SK-N-DZ (cell line): ENCODE data around the gene BTRC.

Experiments
- DNase-seq: peaks from one replicate; pipeline ENCODE4 v3.0.0-alpha.2; 2015; ENCODE audit warnings: low spot score

The BTRC gene

GRCh38 chr10:101482568-101482967 lies 128.6 kb downstream of the BTRC start:
- no peak for DNase-seq

GRCh38 chr10:101484175-101484745 lies 130.3 kb downstream of the BTRC start:
- DNase-seq: no peak

- no peak for DNase-seq
Measured at GRCh38 chr10:101485207-101485606, 131.2 kb downstream of the BTRC start.

GRCh38 chr10:101485681-101486554 lies 132.0 kb downstream of the BTRC start:
- peak; percentile 87 for DNase-seq

GRCh38 chr10:101487399-101487798 lies 133.4 kb downstream of the BTRC start:
- DNase-seq: no peak

GRCh38 chr10:101489355-101489754 lies 135.4 kb downstream of the BTRC start:
- no peak for DNase-seq

- no peak for DNase-seq
Measured at GRCh38 chr10:101490026-101490425, 136.1 kb downstream of the BTRC start.

- no peak for DNase-seq
Measured at GRCh38 chr10:101492205-101492604, 138.2 kb downstream of the BTRC start.

GRCh38 chr10:101492814-101493213 lies 138.8 kb downstream of the BTRC start:
- DNase-seq: no peak

GRCh38 chr10:101493249-101493648 lies 139.3 kb downstream of the BTRC start:
- DNase-seq: no peak

- no peak for DNase-seq
Measured at GRCh38 chr10:101493782-101494281, 139.9 kb downstream of the BTRC start.

GRCh38 chr10:101494650-101495049 lies 140.7 kb downstream of the BTRC start:
- DNase-seq: no peak

- peak; percentile 41 for DNase-seq
Measured at GRCh38 chr10:101495324-101495925, 141.5 kb downstream of the BTRC start.

GRCh38 chr10:101504438-101504837 lies 150.5 kb downstream of the BTRC start:
- no peak for DNase-seq

GRCh38 chr10:101506829-101507661 lies 153.1 kb downstream of the BTRC start:
- no peak for DNase-seq

- no peak for DNase-seq
Measured at GRCh38 chr10:101507828-101508227, 153.9 kb downstream of the BTRC start.

- no peak for DNase-seq
Measured at GRCh38 chr10:101511938-101512337, 158.0 kb downstream of the BTRC start.

- no peak for DNase-seq
Measured at GRCh38 chr10:101512738-101513137, 158.8 kb downstream of the BTRC start.

GRCh38 chr10:101513733-101514132 lies 159.8 kb downstream of the BTRC start:
- DNase-seq: no peak

- DNase-seq: no peak
Measured at GRCh38 chr10:101525848-101526247, 171.9 kb downstream of the BTRC start.

- DNase-seq: no peak
Measured at GRCh38 chr10:101529207-101529606, 175.2 kb downstream of the BTRC start.
